Gastroesophageal sphincter (tissue), 3 donors: ENCODE results near the gene EHHADH.

ENCODE experiments used
- CTCF ChIP-seq, 4 experiments: fragments of 200-600 bp in 2 of 4; fragments of 450-650 bp in 2 of 4; sonication (generic) in 1 of 4; IDR thresholded peaks; one replicate each; pipeline ENCODE4 v1.5.1; 2017 to 2019; ENCODE audit warnings: antibody characterized with exemption in 4 of 4, mild to moderate bottlenecking in 2 of 4, moderate library complexity in 2 of 4
- POLR2AphosphoS5 ChIP-seq: sonication (generic); formaldehyde crosslinking; IDR thresholded peaks from one replicate; pipeline ENCODE4 v1.6.1; 2017; ENCODE audit warnings: antibody characterized with exemption

DNA sequence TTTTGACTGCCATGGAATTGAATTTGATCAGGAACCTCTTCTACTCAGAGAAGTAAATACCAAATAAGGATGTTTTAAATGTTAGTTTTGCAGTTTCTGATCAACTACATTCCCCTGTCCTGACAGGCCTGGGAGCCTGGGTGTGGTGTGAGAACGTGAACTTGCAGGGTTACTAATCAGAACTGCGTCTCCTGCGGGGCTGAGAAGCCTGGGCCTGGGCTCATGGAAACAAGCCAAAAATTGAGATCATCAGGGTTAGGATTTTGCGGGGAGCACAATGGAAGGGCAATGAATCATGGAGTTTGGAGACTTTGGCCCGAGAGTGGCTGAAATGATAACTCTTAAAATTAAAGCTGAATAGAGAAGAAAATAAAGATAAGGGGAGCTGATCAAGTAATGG lies 53.2 kb downstream of the EHHADH start:
- no peak for TF ChIP-seq CTCF (IDR thresholded peaks at IDR 0.05)
- TF ChIP-seq POLR2AphosphoS5: no peak
